SU-DHL-6 (cell line): ENCODE data around the gene IFRD2.

Experiments used
- H2AFZ ChIP-seq: fragments of 200-600 bp; sonication (generic); 2 replicates; pipeline ENCODE4 v1.6.1; 2014; ENCODE audit warnings: low read depth, mild to moderate bottlenecking, moderate library complexity, mixed read lengths, antibody characterized with exemption, low read length; ENCODE audit not compliant: severe bottlenecking
- H3F3A ChIP-seq: fragments of 200-600 bp; shearing (Covaris generic); 2 replicates; pipeline ENCODE4 v1.6.0; 2016; ENCODE audit warnings: antibody characterized with exemption, mild to moderate bottlenecking; ENCODE audit not compliant: insufficient read depth
- H3K27ac ChIP-seq: fragments of 200-600 bp; sonication (generic); 2 replicates; pipeline ENCODE4 v1.5.1; 2016; ENCODE audit warnings: low read depth, mild to moderate bottlenecking, low read length, moderate library complexity, mixed read lengths
- H3K27me3 ChIP-seq: fragments of 200-600 bp; sonication (generic), shearing (Covaris generic); 2 replicates; pipeline ENCODE4 v1.6.0; 2014; ENCODE audit warnings: mild to moderate bottlenecking, low read length
- H3K36me3 ChIP-seq: fragments of 200-600 bp; sonication (generic); 2 replicates; pipeline ENCODE4 v1.6.1; 2014; ENCODE audit warnings: mild to moderate bottlenecking, low read length, mixed read lengths
- H3K4me2 ChIP-seq: fragments of 300-600, 200-600 bp; shearing (Covaris generic), sonication (generic); 2 replicates; pipeline ENCODE4 v1.6.0; 2014; ENCODE audit warnings: low read length, low read depth, mild to moderate bottlenecking; ENCODE audit not compliant: poor library complexity, severe bottlenecking
- H3K4me3 ChIP-seq: fragments of 200-600 bp; sonication (generic); 2 replicates; pipeline ENCODE4 v1.5.1; 2014; ENCODE audit warnings: antibody characterized with exemption, low read length, mild to moderate bottlenecking, mixed read lengths; ENCODE audit not compliant: insufficient read depth, poor library complexity, severe bottlenecking
- H3K79me2 ChIP-seq: fragments of 200-600 bp; sonication (generic); 2 replicates; pipeline ENCODE4 v1.6.1; 2014; ENCODE audit warnings: mild to moderate bottlenecking, low read length, moderate library complexity; ENCODE audit not compliant: insufficient read depth
- H3K9ac ChIP-seq: fragments of 200-600 bp; sonication (generic); 2 replicates; pipeline ENCODE4 v1.7.0; 2014; ENCODE audit warnings: mild to moderate bottlenecking, low read length
- H3K9me2 ChIP-seq: fragments of 200-600 bp; sonication (generic); replicated peaks from 2 replicates; pipeline ENCODE4 v1.6.1; 2014; ENCODE audit warnings: low read length; ENCODE audit not compliant: insufficient read depth
- H3K9me3 ChIP-seq: fragments of 200-600 bp; sonication (generic); 2 replicates; pipeline ENCODE4 v1.6.1; 2014; ENCODE audit warnings: low read length, mixed read lengths; ENCODE audit not compliant: insufficient read depth
- H4K20me1 ChIP-seq: fragments of 200-600 bp; sonication (generic); 2 replicates; pipeline ENCODE4 v1.6.1; 2014; ENCODE audit warnings: low read depth, mild to moderate bottlenecking, antibody characterized with exemption, low read length, moderate library complexity, mixed read lengths
- EZH2phosphoT487 ChIP-seq: fragments of 200-600 bp; sonication (generic), shearing (Covaris generic); conservative IDR thresholded peaks from 2 replicates; pipeline ENCODE4 v1.6.1; 2018; ENCODE audit warnings: mild to moderate bottlenecking, antibody characterized with exemption, low read length, moderate library complexity, mixed read lengths
- TF ChIP-seq, protein P1 (sequence below): fragments of 200-600 bp; sonication (generic); IDR thresholded peaks from one replicate; pipeline ENCODE4 v1.5.1; 2017; ENCODE audit warnings: antibody characterized with exemption, mild to moderate bottlenecking, low read length, moderate library complexity; ENCODE audit not compliant: insufficient read depth, poor library complexity, severe bottlenecking

Gene IFRD2

DNA sequence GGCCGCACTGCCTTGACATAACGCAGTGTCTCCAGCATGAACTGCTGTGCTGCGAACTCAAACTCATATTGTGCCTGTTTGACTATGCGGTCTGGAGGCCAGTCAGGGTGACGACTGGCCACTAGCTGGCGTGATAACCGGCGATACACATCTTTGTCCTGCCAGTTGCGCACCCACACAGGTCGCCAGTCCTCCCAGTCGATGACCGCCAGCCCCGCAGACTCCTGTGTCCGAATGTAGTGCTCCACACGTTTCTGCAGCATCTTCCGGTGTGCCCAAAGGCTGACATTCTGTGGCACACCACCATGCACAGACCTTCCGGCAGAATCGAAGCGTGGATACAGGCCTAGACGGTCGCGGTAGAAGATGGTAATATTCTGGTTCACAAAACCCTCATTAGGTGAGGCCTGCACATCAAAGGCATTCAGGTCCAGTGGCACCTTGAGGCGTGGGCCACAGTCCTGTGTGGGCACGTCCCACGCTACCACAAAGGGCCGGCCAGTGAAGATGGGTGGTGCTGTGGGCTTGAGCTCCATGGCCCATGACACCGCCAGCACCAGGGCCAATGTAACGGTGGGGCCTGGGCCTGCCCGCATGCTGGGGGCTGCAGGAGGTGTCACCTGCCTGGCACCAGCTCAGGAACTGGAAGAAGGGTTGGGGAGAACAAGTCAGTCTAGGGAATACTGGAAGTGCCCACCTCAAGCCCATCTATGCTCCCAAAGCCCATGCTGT lies 27.8 kb upstream of the IFRD2 start:
- no peaks in the 10 kb centered on the region for H3K9me3 ChIP-seq
- no peaks in the 10 kb centered on the region for H3K27me3 ChIP-seq
- H2AFZ ChIP-seq = no peak overlapping the region
- peak overlapping the region; percentile 92 for H3K4me2 ChIP-seq
- no peaks in the 10 kb centered on the region for H4K20me1 ChIP-seq
- no peaks in the 10 kb centered on the region for H3K36me3 ChIP-seq
- H3K4me3 ChIP-seq = peak overlapping the region; percentile 87
- H3F3A ChIP-seq = no peaks in the 10 kb centered on the region
- H3K27ac ChIP-seq = no peak overlapping the region
- H3K79me2 ChIP-seq = no peaks in the 10 kb centered on the region
- TF ChIP-seq EZH2phosphoT487 = no peak
- TF ChIP-seq, protein P1, sequence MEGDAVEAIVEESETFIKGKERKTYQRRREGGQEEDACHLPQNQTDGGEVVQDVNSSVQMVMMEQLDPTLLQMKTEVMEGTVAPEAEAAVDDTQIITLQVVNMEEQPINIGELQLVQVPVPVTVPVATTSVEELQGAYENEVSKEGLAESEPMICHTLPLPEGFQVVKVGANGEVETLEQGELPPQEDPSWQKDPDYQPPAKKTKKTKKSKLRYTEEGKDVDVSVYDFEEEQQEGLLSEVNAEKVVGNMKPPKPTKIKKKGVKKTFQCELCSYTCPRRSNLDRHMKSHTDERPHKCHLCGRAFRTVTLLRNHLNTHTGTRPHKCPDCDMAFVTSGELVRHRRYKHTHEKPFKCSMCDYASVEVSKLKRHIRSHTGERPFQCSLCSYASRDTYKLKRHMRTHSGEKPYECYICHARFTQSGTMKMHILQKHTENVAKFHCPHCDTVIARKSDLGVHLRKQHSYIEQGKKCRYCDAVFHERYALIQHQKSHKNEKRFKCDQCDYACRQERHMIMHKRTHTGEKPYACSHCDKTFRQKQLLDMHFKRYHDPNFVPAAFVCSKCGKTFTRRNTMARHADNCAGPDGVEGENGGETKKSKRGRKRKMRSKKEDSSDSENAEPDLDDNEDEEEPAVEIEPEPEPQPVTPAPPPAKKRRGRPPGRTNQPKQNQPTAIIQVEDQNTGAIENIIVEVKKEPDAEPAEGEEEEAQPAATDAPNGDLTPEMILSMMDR = no peak
- H3K9me2 ChIP-seq = no peaks in the 10 kb centered on the region
- H3K9ac ChIP-seq = peak overlapping the region; percentile 81

DNA sequence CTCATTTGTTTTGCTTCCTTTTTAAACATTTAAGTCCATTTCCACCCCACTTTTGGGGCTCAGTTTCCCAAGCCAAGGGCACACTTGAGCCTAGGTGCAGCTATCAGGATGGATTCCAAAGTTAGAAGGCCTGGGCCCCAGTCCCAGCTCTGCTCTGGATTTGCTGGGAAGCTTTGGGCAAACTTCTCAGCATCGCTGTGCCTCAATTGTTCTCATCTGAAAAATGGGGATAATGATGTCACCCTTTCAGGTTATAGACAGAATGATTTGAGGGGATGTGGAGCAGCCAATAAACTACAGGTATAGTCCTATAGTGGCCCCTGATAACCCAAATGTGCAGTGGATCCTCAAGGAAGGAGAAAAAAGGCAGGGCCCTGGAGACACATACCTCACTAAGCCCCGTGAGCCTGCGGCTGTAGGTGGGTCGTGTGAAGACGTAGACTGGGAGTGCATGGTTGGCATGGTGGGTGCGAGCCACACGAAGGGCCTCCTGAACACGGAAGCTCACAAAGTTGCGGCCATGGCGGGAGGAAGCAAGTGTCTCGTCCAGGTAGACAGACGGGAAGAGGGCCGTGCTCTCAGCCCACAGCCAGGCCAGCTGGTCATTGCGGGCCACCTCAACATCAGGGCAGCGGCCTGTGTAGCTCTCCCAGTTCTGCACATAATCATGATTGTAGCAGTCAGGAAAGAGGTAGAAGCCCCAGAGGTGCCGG lies 27.1 kb upstream of the IFRD2 start:
- no peak overlapping the region for H3K4me2 ChIP-seq
- H3K9me2 ChIP-seq = no peaks in the 10 kb centered on the region
- no peaks in the 10 kb centered on the region for H3K27me3 ChIP-seq
- H2AFZ ChIP-seq = no peak overlapping the region
- TF ChIP-seq EZH2phosphoT487 = no peak
- TF ChIP-seq, protein P1 = no peak
- H3K4me3 ChIP-seq = no peak overlapping the region
- H3K79me2 ChIP-seq = no peaks in the 10 kb centered on the region
- no peak overlapping the region for H3K27ac ChIP-seq
- H3K9ac ChIP-seq = no peak overlapping the region
- H3F3A ChIP-seq = no peaks in the 10 kb centered on the region
- no peaks in the 10 kb centered on the region for H3K9me3 ChIP-seq
- H3K36me3 ChIP-seq = no peaks in the 10 kb centered on the region
- H4K20me1 ChIP-seq = no peaks in the 10 kb centered on the region

DNA sequence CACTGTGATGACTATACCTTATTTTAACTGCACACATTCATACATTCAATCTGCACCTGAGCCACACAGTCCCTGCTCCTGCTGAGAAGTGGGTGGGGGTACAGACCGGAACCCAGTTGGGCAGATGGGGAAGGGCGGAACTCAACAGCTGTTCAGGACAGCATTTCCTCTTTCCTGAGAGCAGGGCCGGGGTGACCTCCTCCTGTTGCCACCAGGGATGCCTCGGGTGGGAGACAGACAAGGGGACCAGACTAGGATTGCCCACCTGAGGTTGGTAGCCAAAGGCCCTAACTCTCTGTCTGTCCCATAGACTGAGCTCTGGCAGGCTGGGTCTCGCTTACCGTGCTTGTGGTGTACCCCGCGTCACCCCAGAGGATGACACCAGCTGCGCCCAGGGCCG lies 26.4 kb upstream of the IFRD2 start:
- no peaks in the 10 kb centered on the region for H3K9me3 ChIP-seq
- H3K4me2 ChIP-seq = no peak overlapping the region
- no peaks in the 10 kb centered on the region for H3K79me2 ChIP-seq
- H3F3A ChIP-seq = 0 out of 2 replicates have a peak, but pooled peaks cover 3% of the 10 kb centered on the region
- no peak overlapping the region for H3K4me3 ChIP-seq
- no peak overlapping the region for H3K9ac ChIP-seq
- H4K20me1 ChIP-seq = no peaks in the 10 kb centered on the region
- H3K27me3 ChIP-seq = no peaks in the 10 kb centered on the region
- H3K9me2 ChIP-seq = no peaks in the 10 kb centered on the region
- no peak for TF ChIP-seq EZH2phosphoT487
- TF ChIP-seq, protein P1 = no peak
- H3K27ac ChIP-seq = no peak overlapping the region
- H3K36me3 ChIP-seq = no peaks in the 10 kb centered on the region
- H2AFZ ChIP-seq = no peak overlapping the region
